ENCODE results near the gene POLR3K.
A peak's percentile ranks its signal among the peaks of the same experiment; 100 is the strongest.

The POLR3K gene

DNA sequence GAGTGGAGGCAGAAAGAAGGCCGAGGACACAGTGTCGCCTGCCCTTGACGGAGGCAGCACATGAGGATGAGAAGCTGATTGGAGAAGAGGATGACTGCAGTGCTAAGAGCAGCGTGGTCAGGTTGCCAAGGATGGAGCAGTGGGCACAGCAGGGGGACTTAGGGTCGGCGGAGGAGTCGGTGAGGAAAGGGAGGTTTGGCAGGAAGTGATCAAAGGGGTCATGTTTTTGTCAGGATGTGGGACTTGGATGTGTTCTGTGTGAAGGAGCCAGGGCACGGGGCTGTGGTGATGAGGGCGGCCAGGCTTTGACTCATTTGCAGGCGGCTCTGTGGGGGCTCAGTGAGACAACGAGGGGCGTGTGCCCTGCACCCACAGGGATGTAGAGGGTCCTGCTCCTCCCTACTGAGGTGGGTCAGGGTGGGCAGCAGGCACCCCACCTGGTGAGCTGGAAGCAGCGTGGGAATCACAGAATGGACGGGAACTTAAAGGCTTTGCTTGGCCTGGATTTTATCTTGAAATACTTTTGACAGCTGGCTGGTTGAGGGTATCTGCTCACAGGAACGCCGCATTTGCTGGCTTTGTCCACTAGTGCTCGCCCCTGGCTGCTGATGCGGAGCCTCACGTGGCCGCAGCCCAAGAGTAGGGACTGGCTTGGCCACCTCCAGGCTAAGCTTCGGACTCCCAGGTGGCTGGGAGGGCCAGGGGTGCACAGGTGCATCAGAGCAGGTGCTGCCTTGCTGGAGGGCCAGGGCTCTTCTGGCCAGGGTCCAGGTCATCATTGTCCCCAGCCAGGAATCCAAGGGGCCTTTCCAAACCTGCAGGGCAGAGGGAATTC is 30.6 kb upstream of the POLR3K start:
- TF ChIP-seq, protein P1, sequence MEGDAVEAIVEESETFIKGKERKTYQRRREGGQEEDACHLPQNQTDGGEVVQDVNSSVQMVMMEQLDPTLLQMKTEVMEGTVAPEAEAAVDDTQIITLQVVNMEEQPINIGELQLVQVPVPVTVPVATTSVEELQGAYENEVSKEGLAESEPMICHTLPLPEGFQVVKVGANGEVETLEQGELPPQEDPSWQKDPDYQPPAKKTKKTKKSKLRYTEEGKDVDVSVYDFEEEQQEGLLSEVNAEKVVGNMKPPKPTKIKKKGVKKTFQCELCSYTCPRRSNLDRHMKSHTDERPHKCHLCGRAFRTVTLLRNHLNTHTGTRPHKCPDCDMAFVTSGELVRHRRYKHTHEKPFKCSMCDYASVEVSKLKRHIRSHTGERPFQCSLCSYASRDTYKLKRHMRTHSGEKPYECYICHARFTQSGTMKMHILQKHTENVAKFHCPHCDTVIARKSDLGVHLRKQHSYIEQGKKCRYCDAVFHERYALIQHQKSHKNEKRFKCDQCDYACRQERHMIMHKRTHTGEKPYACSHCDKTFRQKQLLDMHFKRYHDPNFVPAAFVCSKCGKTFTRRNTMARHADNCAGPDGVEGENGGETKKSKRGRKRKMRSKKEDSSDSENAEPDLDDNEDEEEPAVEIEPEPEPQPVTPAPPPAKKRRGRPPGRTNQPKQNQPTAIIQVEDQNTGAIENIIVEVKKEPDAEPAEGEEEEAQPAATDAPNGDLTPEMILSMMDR (IDR thresholded peaks at IDR 0.05; ENCODE audit: insufficient read depth, low read length, poor library complexity, severe bottlenecking): no peak
- TF ChIP-seq EZH2phosphoT487 (conservative IDR thresholded peaks at IDR 0.05; ENCODE audit: low read length): no peak

DNA sequence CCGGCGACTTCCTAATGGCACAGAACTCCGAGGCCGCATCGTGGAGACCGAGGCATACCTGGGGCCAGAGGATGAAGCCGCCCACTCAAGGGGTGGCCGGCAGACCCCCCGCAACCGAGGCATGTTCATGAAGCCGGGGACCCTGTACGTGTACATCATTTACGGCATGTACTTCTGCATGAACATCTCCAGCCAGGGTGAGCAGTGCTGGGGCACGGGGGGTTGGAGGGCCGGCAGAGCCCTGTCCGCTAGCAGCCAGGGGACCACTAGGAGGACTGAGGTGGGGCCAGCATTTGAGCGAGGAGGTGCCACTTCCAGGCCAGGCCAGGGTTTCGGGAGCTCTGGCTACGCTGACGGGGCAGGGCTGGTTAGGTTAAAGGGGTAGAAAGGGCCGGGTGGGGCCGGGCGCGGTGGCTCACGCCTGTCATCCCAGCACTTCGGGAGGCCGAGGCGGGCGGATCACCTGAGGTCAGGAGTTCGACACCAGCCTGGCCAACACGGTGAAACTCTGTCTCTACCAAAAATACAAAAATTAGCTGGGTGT is 29.7 kb upstream of the POLR3K start:
- H2AFZ ChIP-seq (ENCODE audit: low read depth, low read length, severe bottlenecking): no peak overlapping the region
- no peak overlapping the region for H3K9ac ChIP-seq (ENCODE audit: low read length)
- H3K9me3 ChIP-seq (ENCODE audit: insufficient read depth, low read length): no peaks in the 10 kb centered on the region
- H3K36me3 ChIP-seq (ENCODE audit: low read length): no peaks in the 10 kb centered on the region
- H3K4me3 ChIP-seq (ENCODE audit: insufficient read depth, low read length, poor library complexity, severe bottlenecking): no peak overlapping the region
- H3K4me2 ChIP-seq (ENCODE audit: low read depth, low read length, poor library complexity, severe bottlenecking): no peak overlapping the region
- no peak overlapping the region for H3K27ac ChIP-seq (ENCODE audit: low read depth, low read length)
- H4K20me1 ChIP-seq (ENCODE audit: low read depth, low read length): no peaks in the 10 kb centered on the region
- no peaks in the 10 kb centered on the region for H3F3A ChIP-seq (ENCODE audit: insufficient read depth)
- TF ChIP-seq, protein P1 (IDR thresholded peaks at IDR 0.05; ENCODE audit: insufficient read depth, low read length, poor library complexity, severe bottlenecking): no peak
- no peak for TF ChIP-seq EZH2phosphoT487 (conservative IDR thresholded peaks at IDR 0.05; ENCODE audit: low read length)
- H3K79me2 ChIP-seq (ENCODE audit: insufficient read depth, low read length): no peaks in the 10 kb centered on the region
- no peaks in the 10 kb centered on the region for H3K9me2 ChIP-seq (replicated peaks; ENCODE audit: insufficient read depth, low read length)
- H3K27me3 ChIP-seq (ENCODE audit: low read length): no peaks in the 10 kb centered on the region

More for the DNA sequence above, 30.6 kb upstream of the POLR3K start:
- no peak overlapping the region for H3K4me3 ChIP-seq (ENCODE audit: insufficient read depth, low read length, poor library complexity, severe bottlenecking)
- peak overlapping the region; percentile 50 for H3K27ac ChIP-seq (ENCODE audit: low read depth, low read length)
- H3K27me3 ChIP-seq (ENCODE audit: low read length): no peaks in the 10 kb centered on the region
- H3K4me2 ChIP-seq (ENCODE audit: low read depth, low read length, poor library complexity, severe bottlenecking): no peak overlapping the region
- no peaks in the 10 kb centered on the region for H3K9me3 ChIP-seq (ENCODE audit: insufficient read depth, low read length)
- no peaks in the 10 kb centered on the region for H3K79me2 ChIP-seq (ENCODE audit: insufficient read depth, low read length)
- no peak overlapping the region for H2AFZ ChIP-seq (ENCODE audit: low read depth, low read length, severe bottlenecking)
- H4K20me1 ChIP-seq (ENCODE audit: low read depth, low read length): no peaks in the 10 kb centered on the region
- no peaks in the 10 kb centered on the region for H3K36me3 ChIP-seq (ENCODE audit: low read length)
- no peaks in the 10 kb centered on the region for H3K9me2 ChIP-seq (replicated peaks; ENCODE audit: insufficient read depth, low read length)
- H3F3A ChIP-seq (ENCODE audit: insufficient read depth): no peaks in the 10 kb centered on the region
- H3K9ac ChIP-seq (ENCODE audit: low read length): no peak overlapping the region

DNA sequence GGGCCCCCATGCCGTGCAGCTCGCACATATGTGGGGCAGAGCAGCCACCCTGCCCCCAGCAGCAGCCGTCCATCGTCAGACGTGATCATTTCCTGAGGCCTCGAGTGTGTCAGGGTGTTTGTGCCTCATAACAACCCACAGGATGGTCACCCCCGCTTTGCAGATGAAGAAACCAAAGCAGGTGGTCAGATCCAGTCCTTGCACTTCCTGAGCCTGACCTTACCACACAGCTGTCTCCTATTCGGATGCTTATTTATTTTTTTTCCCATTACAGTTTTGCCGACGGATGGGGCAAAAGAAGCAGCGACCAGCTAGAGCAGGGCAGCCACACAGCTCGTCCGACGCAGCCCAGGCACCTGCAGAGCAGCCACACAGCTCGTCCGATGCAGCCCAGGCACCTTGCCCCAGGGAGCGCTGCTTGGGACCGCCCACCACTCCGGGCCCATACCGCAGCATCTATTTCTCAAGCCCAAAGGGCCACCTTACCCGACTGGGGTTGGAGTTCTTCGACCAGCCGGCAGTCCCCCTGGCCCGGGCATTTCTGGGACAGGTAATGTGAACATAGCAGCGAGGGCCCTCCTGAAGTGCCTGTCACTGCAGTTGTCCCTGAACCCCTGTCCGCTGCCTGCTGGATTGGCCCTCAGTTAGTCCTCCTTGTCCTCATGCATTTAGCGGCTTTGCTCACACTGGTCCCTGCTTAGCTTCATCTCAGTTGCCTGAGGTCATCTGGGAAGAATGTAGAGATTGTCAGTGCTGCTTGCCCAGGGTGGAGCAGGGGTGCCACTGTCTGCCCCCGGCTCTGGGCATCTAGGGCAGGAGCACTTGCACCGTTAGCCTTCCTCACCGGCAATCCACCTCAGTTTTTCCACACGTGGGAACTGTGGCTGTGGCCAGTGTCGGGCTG is 26.0 kb upstream of the POLR3K start:
- Histone ChIP-seq H3K27ac (ENCODE audit: low read depth, low read length) (no peak overlapping the region), H3K9ac (ENCODE audit: low read length) (peak overlapping the region; percentile 82), H3K4me3 (ENCODE audit: insufficient read depth, low read length, poor library complexity, severe bottlenecking) (peak overlapping the region; percentile 66)

More for the DNA sequence above, 26.0 kb upstream of the POLR3K start:
- H2AFZ ChIP-seq (ENCODE audit: low read depth, low read length, severe bottlenecking): no peak overlapping the region
- no peaks in the 10 kb centered on the region for H4K20me1 ChIP-seq (ENCODE audit: low read depth, low read length)
- no peaks in the 10 kb centered on the region for H3K27me3 ChIP-seq (ENCODE audit: low read length)
- no peaks in the 10 kb centered on the region for H3F3A ChIP-seq (ENCODE audit: insufficient read depth)
- no peak for TF ChIP-seq EZH2phosphoT487 (conservative IDR thresholded peaks at IDR 0.05; ENCODE audit: low read length)
- TF ChIP-seq, protein P1 (IDR thresholded peaks at IDR 0.05; ENCODE audit: insufficient read depth, low read length, poor library complexity, severe bottlenecking): no peak
- H3K4me2 ChIP-seq (ENCODE audit: low read depth, low read length, poor library complexity, severe bottlenecking): peak overlapping the region; percentile 59
- no peaks in the 10 kb centered on the region for H3K9me3 ChIP-seq (ENCODE audit: insufficient read depth, low read length)
- H3K79me2 ChIP-seq (ENCODE audit: insufficient read depth, low read length): no peaks in the 10 kb centered on the region
- H3K36me3 ChIP-seq (ENCODE audit: low read length): no peaks in the 10 kb centered on the region
- no peaks in the 10 kb centered on the region for H3K9me2 ChIP-seq (replicated peaks; ENCODE audit: insufficient read depth, low read length)

Data from SU-DHL-6 (cell line).